Type B pancreatic cell (in vitro differentiated cells): ENCODE results near the gene BANP. TPM values are rescaled to one million over a fixed set of nuclear protein-coding genes. Genes with fewer than 3 reads are reported as not detected.
"Not testable (repeated sequence)": the region's sequence is repeated elsewhere in the genome, so short reads cannot be mapped to it uniquely, and the experiment has no call there.

Source experiments
- DNase-seq: peaks from one replicate; pipeline ENCODE4 v3.0.0; 2021; ENCODE audit warnings: mixed read lengths; ENCODE audit not compliant: unreplicated experiment; ENCODE audit errors: extremely low spot score
- H3K27ac Mint-ChIP-seq: 2 replicates; pipeline ENCODE4 v1.8.0; 2021; ENCODE audit warnings: mild to moderate bottlenecking, mixed read lengths
- H3K27me3 Mint-ChIP-seq: 2 replicates; pipeline ENCODE4 v1.8.0; 2021; ENCODE audit warnings: mixed read lengths
- H3K36me3 Mint-ChIP-seq: 2 replicates; pipeline ENCODE4 v1.8.0; 2021; ENCODE audit warnings: mixed read lengths
- H3K4me1 Mint-ChIP-seq: one replicate; pipeline ENCODE4 v1.8.0; 2021; ENCODE audit warnings: mixed read lengths; ENCODE audit not compliant: unreplicated experiment
- H3K4me3 Mint-ChIP-seq: 2 replicates; pipeline ENCODE4 v1.8.0; 2021; ENCODE audit warnings: mild to moderate bottlenecking, mixed read lengths
- H3K9me3 Mint-ChIP-seq: 2 replicates; pipeline ENCODE4 v1.8.0; 2021; ENCODE audit warnings: mixed read lengths
- total RNA-seq: library from RNA; stranded (reverse); gene quantifications from 2 replicates; pipeline ENCODE4 v1.2.1, GENCODE V29; 2021; ENCODE audit warnings: low replicate concordance
- TF ChIP-seq, protein P1 (sequence below): fragments of 200-600 bp; sonication (generic); conservative IDR thresholded peaks from 2 replicates; pipeline ENCODE4 v1.5.0; 2021; ENCODE audit warnings: antibody characterized with exemption, mild to moderate bottlenecking

BANP gene
- total RNA-seq, 1 donor from 2014 or later, result 36.9 TPM

DNA sequence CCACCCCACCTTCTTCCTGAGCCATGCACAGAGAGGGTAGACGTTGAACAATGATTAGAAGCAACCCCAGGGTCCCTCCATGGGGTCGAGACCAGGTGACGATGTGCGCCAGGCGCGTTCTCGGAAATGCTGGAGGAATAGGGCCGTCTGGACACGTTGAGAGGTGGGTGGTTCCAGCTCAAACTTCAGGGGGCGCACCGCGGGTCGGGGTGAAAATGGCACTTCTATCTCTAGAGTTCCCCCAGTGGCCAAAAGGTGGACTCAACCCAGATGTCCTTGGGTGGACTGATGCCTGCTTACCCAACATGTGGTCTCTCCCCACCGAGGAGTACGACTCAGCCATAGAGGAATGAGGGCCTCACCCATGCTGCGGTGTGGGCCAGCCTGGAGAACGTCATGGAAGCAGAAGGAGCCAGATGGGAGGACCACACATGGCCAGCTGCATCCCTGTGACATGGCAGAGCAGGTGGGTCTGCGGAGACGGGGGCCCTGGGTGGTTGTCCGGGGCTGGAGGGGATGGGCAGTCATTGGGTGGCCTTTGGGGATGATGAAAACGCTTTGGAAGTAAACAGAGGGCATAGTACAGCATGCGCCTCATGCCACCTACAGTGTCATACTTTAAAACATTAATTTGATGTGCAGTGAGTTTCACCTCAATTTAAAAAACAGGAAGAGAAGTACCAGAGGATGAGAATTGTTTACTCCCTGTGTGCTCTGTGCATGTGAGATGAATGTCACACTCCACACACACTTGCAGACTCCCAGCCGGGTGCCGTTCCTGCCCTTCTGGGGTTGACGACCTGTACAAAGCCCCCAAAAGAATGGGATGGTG is 147.7 kb downstream of the BANP start:
- not testable (repeated sequence) for DNase-seq, H3K4me3 Mint-ChIP-seq, H3K36me3 Mint-ChIP-seq, H3K27ac Mint-ChIP-seq, H3K9me3 Mint-ChIP-seq
- peaks cover 25% of the 10 kb centered on the region for H3K27me3 Mint-ChIP-seq
- H3K4me1 Mint-ChIP-seq, result peaks cover 11% of the 10 kb centered on the region

DNA sequence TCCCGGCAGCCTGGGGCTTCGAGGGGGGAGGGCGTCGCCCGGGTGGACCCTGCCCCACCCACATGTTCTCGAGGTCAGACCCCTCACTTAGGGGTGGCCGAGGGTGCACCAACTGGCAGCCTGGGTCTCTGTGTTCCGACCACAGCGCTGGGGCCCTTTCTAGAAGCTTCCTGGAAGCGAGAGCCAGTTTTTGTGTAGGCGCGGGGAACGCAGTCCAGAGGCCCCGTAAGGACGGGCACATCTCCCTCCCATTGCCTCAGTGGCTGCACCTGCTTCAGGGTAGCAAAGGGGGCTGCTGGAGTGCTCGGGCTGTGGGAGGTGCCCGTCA is 148.3 kb downstream of the BANP start:
- TF ChIP-seq, protein P1, sequence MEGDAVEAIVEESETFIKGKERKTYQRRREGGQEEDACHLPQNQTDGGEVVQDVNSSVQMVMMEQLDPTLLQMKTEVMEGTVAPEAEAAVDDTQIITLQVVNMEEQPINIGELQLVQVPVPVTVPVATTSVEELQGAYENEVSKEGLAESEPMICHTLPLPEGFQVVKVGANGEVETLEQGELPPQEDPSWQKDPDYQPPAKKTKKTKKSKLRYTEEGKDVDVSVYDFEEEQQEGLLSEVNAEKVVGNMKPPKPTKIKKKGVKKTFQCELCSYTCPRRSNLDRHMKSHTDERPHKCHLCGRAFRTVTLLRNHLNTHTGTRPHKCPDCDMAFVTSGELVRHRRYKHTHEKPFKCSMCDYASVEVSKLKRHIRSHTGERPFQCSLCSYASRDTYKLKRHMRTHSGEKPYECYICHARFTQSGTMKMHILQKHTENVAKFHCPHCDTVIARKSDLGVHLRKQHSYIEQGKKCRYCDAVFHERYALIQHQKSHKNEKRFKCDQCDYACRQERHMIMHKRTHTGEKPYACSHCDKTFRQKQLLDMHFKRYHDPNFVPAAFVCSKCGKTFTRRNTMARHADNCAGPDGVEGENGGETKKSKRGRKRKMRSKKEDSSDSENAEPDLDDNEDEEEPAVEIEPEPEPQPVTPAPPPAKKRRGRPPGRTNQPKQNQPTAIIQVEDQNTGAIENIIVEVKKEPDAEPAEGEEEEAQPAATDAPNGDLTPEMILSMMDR, result no peak
- Mint-ChIP-seq H3K27ac (no peak overlapping the region), H3K36me3 (peaks cover 3% of the 10 kb centered on the region)

DNA sequence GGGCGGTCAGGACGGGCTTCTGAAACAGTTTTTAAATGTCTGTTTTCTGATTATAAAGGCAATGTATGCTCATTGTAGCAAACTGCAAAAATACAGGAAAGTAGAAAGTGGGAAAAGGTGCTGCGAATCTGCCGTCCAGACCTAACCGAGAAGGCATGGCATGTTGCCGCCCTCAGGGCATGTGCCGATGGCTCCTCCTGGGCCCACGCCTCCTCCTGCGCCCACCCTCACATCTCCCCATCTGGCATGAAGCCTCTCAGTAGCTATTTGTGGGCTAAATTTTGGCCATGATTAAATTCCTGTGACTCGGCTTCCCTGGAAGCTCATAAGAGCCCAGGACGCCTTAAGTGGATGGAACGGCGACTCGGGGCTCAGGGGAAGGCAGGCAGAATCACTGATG is 148.7 kb downstream of the BANP start:
- DNase-seq, H3K36me3 Mint-ChIP-seq, H3K9me3 Mint-ChIP-seq, H3K4me3 Mint-ChIP-seq, H3K27ac Mint-ChIP-seq: not testable (repeated sequence)
- Mint-ChIP-seq H3K27me3 (peaks cover 29% of the 10 kb centered on the region), H3K4me1 (peaks cover 10% of the 10 kb centered on the region)

More for the DNA sequence above, 148.3 kb downstream of the BANP start:
- Mint-ChIP-seq H3K4me3 (no peak overlapping the region), H3K4me1 (peaks cover 10% of the 10 kb centered on the region), H3K27me3 (peaks cover 29% of the 10 kb centered on the region), H3K9me3 (no peaks in the 10 kb centered on the region)
- DNase-seq, result no peak

DNA sequence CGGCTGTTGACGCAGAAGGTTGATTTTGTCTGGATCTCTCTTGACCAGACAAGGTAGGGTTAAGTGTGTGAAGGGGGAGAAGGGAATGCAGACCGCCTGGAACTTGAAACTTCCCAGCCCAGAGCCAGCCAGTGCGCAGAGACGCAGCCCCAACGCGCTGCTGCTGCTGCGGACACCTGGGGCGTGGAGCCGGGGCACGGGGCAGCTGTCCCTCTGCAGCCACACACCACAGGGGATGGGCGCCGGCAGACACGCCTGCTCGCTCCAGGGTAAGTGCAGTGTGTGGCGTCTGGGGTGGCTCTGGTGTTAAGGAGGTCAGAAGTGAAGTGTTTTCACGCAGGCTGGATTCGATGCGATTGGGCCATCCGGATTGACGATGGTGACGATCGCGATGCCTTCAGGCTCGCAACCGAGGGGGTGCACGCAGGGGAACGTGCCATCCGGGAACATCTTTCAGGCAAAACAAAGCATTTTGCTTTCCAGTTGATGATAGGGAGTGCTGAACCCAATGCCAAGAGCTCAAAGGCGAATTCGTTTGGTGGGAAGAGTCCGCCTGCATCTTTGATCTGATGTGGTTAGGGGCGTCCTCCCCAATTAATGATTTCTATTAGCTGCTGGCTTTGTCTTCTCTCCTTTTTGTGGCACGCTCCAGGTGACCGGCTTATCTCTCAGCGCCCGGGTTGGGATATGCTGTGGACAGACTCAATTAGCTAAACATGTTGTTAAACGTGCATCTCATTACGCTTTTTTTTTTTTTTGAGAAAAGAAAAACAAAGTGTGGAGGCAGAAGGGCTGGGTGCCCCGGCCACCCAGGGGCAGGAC is 149.8 kb downstream of the BANP start:
- Mint-ChIP-seq H3K27me3 (peaks cover 29% of the 10 kb centered on the region), H3K4me3 (peak overlapping the region; percentile 79), H3K4me1 (peaks cover 10% of the 10 kb centered on the region)
- not testable (repeated sequence) for DNase-seq, H3K9me3 Mint-ChIP-seq, H3K27ac Mint-ChIP-seq, H3K36me3 Mint-ChIP-seq

DNA sequence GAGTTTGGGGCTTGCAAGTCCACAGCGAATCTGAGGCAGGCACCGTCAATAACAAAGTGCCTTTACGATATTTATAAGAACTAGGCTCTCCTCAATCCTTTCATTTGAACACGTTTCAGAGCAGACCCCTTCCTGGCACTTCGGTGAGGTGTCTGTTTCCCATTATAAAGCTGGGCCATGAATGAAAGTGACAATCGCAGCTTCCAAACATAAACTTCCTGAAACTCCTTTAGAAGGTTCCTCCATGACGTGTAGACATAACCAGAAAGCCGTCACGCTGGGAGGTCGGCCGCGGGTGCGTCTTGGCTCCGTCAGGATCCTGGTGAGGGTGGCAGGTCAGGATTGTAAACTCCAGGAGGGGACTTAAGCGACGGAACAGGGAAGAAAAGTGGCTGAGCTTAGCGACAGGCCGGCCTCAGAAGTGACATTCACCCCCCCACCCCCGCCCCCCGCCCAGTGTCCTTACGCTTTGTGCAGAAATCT is 150.4 kb downstream of the BANP start:
- H3K36me3 Mint-ChIP-seq, H3K27ac Mint-ChIP-seq, DNase-seq, H3K9me3 Mint-ChIP-seq: not testable (repeated sequence)
- peak overlapping the region; percentile 41 for H3K4me3 Mint-ChIP-seq
- H3K4me1 Mint-ChIP-seq, result peaks cover 10% of the 10 kb centered on the region
- peaks cover 29% of the 10 kb centered on the region for H3K27me3 Mint-ChIP-seq

DNA sequence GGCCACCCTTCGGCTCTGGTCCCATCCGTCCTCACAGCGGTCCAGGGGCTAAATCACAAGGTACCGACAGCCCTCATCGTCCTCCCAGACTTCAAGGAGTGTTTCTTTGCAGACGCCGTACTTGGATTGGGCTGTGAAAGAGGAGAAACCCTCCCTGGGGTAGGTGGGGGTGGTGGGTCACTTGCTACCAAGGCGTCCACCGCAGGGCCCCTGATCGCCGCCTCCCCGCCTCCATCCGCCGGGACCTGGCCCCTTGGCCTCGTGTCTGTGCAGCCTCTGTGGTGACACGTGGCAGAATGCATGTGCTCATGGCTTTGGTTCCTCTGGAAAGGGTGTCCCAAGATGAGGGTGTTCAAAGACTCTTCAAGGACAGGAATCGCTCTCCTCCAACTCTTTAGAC is 151.4 kb downstream of the BANP start:
- no peaks in the 10 kb centered on the region for H3K36me3 Mint-ChIP-seq
- H3K4me3 Mint-ChIP-seq, result no peak overlapping the region
- peaks cover 10% of the 10 kb centered on the region for H3K4me1 Mint-ChIP-seq
- no peak for DNase-seq
- peaks cover 35% of the 10 kb centered on the region for H3K27me3 Mint-ChIP-seq
- no peak overlapping the region for H3K27ac Mint-ChIP-seq
- TF ChIP-seq, protein P1, result no peak
- no peaks in the 10 kb centered on the region for H3K9me3 Mint-ChIP-seq

DNA sequence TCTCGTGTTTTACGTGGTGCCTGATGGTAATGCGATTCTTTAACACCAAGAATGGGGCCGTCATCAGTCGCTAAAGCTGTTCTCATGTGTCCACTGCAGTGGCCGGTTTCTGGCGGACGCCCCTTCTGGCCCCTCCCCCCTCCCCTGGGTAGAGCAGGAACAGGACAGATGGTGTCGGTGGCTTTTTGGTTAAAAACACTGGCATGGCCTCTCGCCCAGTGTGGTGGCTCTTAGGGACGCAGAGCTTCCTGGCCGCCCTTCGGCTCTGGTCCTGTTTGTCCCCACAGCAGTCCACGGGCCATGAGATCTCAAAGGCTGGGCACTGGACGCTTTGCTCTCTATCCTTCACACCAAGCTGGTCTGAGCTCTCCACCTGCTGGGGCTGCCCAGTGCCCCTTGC is 151.8 kb downstream of the BANP start:
- Mint-ChIP-seq H3K36me3 (no peaks in the 10 kb centered on the region), H3K4me3 (no peak overlapping the region), H3K4me1 (peaks cover 10% of the 10 kb centered on the region), H3K27ac (no peak overlapping the region), H3K9me3 (no peaks in the 10 kb centered on the region), H3K27me3 (peaks cover 35% of the 10 kb centered on the region)
- no peak for DNase-seq
- TF ChIP-seq, protein P1, result no peak
